ENCODE data around the gene RAB9A. TPM values are rescaled to one million over a fixed set of nuclear protein-coding genes. Genes with fewer than 3 reads are reported as not detected.

RAB9A gene
- total and polyA plus RNA-seq, 2 donors (not counting 3 experiments of a cell fraction or from before 2014, with no cell fraction given), result 11.5 to 19.2 TPM

DNA sequence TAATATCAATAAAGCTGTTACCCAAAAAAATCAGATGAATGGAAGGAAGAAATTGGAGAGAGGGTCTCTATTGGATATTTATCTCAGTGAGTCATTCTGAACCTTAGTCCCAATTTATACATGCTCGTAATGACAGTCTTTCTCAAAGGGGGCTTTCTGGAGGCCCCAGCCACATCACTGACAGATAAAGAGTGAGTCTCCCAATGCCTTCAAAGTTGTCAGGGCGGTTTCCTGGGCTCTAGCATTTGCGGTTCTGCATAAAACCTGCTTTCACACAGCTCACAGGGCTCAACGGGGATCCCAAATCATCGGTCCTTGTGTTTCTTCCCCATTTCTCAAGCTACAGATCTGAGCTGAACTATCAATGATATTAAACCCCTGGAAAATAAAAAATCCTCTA lies 18.7 kb upstream of the RAB9A start:
- Histone ChIP-seq H3K27ac (ENCODE audit: insufficient read depth, low read depth, low read length) (no peak overlapping the region), H3K9me1 (replicated peaks; ENCODE audit: control insufficient read depth, extremely low read depth, insufficient read depth, low read length) (no peaks in the 10 kb centered on the region), H3K4me1 (ENCODE audit: control insufficient read depth, extremely low read depth, insufficient read depth, low read length) (no peaks in the 10 kb centered on the region), H3K9me3 (replicated peaks; ENCODE audit: control insufficient read depth, insufficient read depth, low read length) (no peaks in the 10 kb centered on the region), H3K4me3 (replicated peaks in 1 of 3; ENCODE audit: insufficient read depth in 1 of 3, low read depth in 1 of 3, low read length in 3 of 3) (no peak overlapping the region), H4K20me1 (replicated peaks; ENCODE audit: control insufficient read depth, extremely low read depth, insufficient read depth, low read length) (no peaks in the 10 kb centered on the region), H2AFZ (ENCODE audit: low read depth, low read length) (no peak overlapping the region), H3K36me3 (ENCODE audit: control insufficient read depth in 2 of 2, extremely low read depth in 1 of 2, insufficient read depth in 2 of 2, low read length in 2 of 2) (no peaks in the 10 kb centered on the region), H3K79me2 (ENCODE audit: control insufficient read depth, insufficient read depth, low read length) (no peaks in the 10 kb centered on the region), H3K4me2 (ENCODE audit: insufficient read depth, low read length) (no peak overlapping the region), H3K27me3 (ENCODE audit: control insufficient read depth in 2 of 2, insufficient read depth in 2 of 2, low read length in 2 of 2) (no peaks in the 10 kb centered on the region), H3K9ac (replicated peaks; ENCODE audit: extremely low read depth, insufficient read depth, low read length) (no peak overlapping the region)
- ChIA-PET POLR2A (no interaction called here), CTCF (interaction anchor here (1.4 kb wide), 1 partner anchor 18 kb away, joined by 3 read pairs; the partner anchor contains the start of gene RAB9A)
- intact Hi-C loops (cut with micrococcal nuclease), result no loop called here
- no peak for FAIRE-seq
- no peak for DNase-seq (ENCODE audit: low read depth, low spot score)
- dilution Hi-C loops (cut with MboI; ENCODE audit: extremely low pct_ligation_motif_present, low sequenced_read_pairs), result no loop called here
- TF ChIP-seq EZH2 (IDR thresholded peaks at IDR 0.05; ENCODE audit: borderline replicate concordance, low read depth, low read length, severe bottlenecking), result no peak
- TF ChIP-seq MYC (IDR thresholded peaks at IDR 0.05; ENCODE audit: low read depth, low read length), result no peak
- TF ChIP-seq, protein P1, sequence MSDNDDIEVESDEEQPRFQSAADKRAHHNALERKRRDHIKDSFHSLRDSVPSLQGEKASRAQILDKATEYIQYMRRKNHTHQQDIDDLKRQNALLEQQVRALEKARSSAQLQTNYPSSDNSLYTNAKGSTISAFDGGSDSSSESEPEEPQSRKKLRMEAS (IDR thresholded peaks at IDR 0.05; ENCODE audit: insufficient read depth, insufficient read length), result no peak
- no peak for TF ChIP-seq POLR2AphosphoS5 (IDR thresholded peaks at IDR 0.05; ENCODE audit: insufficient read depth, low read depth, low read length)
- no peak for TF ChIP-seq POLR2A (IDR thresholded peaks at IDR 0.05; ENCODE audit: low read depth, low read length)
- TF ChIP-seq FOS (IDR thresholded peaks at IDR 0.05; ENCODE audit: borderline replicate concordance, insufficient read depth, low read length), result no peak
- no peak for TF ChIP-seq GATA2 (IDR thresholded peaks at IDR 0.05; ENCODE audit: insufficient read depth, insufficient read length, low read depth, low read length)
- TF ChIP-seq JUN (IDR thresholded peaks at IDR 0.05; ENCODE audit: borderline replicate concordance, insufficient read depth, insufficient read length, low read depth), result no peak
- TF ChIP-seq CTCF (IDR thresholded peaks at IDR 0.05; ENCODE audit: extremely low read depth in 1 of 2, insufficient read depth in 1 of 2, low read depth in 1 of 2, low read length in 2 of 2), result no peak
- BruUV-seq (replicated peaks), result no TSS peak
